Stimulated activated CD4-positive, alpha-beta T cell treated with anti-CD3 and anti-CD28 coated beads, Interleukin-1b, Interleukin-23, amount 100 ng/mL, for 4 hours (primary cell): ENCODE data around the gene COL23A1.

Experiments
- DNase-seq, 2 donors: peaks; one replicate each; pipeline ENCODE4 v3.0.0-alpha.2; 2020; ENCODE audit warnings: low read depth in 2 of 2

COL23A1 gene

GRCh38 chr5:178554311-178554710 lies 35.9 kb downstream of the COL23A1 start:
- DNase-seq = no peak

GRCh38 chr5:178553517-178553916 lies 36.7 kb downstream of the COL23A1 start:
- no peak for DNase-seq

GRCh38 chr5:178551468-178551867 lies 38.7 kb downstream of the COL23A1 start:
- no peak for DNase-seq

- no peak for DNase-seq
Observed at GRCh38 chr5:178551059-178551458, 39.1 kb downstream of the COL23A1 start.

GRCh38 chr5:178548746-178549145 lies 41.4 kb downstream of the COL23A1 start:
- DNase-seq = no peak

- DNase-seq = no peak
Observed at GRCh38 chr5:178547753-178548415, 42.3 kb downstream of the COL23A1 start.

- DNase-seq = no peak
Observed at GRCh38 chr5:178547052-178547666, 43.0 kb downstream of the COL23A1 start.

- no peak for DNase-seq
Observed at GRCh38 chr5:178546675-178547033, 43.5 kb downstream of the COL23A1 start.

GRCh38 chr5:178545941-178546674 lies 44.1 kb downstream of the COL23A1 start:
- no peak for DNase-seq

GRCh38 chr5:178545176-178545575 lies 45.0 kb downstream of the COL23A1 start:
- DNase-seq = no peak

- DNase-seq = no peak
Observed at GRCh38 chr5:178544166-178544834, 45.9 kb downstream of the COL23A1 start.

GRCh38 chr5:178542455-178542854 lies 47.7 kb downstream of the COL23A1 start:
- no peak for DNase-seq

GRCh38 chr5:178540526-178540925 lies 49.7 kb downstream of the COL23A1 start:
- no peak for DNase-seq

- DNase-seq = no peak
Observed at GRCh38 chr5:178538741-178539229, 51.4 kb downstream of the COL23A1 start.

- no peak for DNase-seq
Observed at GRCh38 chr5:178537467-178538371, 52.5 kb downstream of the COL23A1 start.

- DNase-seq = no peak
Observed at GRCh38 chr5:178536541-178537466, 53.4 kb downstream of the COL23A1 start.

GRCh38 chr5:178535299-178536175 lies 54.7 kb downstream of the COL23A1 start:
- DNase-seq = no peak

GRCh38 chr5:178533136-178533535 lies 57.1 kb downstream of the COL23A1 start:
- no peak for DNase-seq

- no peak for DNase-seq
Observed at GRCh38 chr5:178532666-178533065, 57.5 kb downstream of the COL23A1 start.
